ENCODE data around the gene PPA1.

PPA1 gene

DNA sequence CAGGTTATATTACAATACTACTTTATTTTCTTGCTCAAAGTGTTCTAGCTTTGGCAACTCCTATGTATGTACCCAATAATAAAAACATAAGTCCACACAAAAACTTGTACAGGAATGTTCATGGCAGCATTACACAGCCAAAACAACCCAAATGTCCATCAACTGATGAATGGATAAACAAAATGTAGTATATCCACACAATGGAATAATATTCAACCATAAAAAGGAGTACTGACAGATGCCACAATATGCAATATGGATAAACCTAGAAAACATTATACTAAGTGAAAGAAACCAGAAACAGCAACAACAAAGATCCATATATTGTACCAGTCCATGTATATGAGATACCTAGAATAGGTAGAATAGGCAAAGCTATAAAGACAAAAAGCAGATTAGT, 21.0 kb downstream of the PPA1 start:
- H3K27me3 ChIP-seq = no peaks in the 10 kb centered on the region
- TF ChIP-seq, protein P1, sequence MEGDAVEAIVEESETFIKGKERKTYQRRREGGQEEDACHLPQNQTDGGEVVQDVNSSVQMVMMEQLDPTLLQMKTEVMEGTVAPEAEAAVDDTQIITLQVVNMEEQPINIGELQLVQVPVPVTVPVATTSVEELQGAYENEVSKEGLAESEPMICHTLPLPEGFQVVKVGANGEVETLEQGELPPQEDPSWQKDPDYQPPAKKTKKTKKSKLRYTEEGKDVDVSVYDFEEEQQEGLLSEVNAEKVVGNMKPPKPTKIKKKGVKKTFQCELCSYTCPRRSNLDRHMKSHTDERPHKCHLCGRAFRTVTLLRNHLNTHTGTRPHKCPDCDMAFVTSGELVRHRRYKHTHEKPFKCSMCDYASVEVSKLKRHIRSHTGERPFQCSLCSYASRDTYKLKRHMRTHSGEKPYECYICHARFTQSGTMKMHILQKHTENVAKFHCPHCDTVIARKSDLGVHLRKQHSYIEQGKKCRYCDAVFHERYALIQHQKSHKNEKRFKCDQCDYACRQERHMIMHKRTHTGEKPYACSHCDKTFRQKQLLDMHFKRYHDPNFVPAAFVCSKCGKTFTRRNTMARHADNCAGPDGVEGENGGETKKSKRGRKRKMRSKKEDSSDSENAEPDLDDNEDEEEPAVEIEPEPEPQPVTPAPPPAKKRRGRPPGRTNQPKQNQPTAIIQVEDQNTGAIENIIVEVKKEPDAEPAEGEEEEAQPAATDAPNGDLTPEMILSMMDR (IDR thresholded peaks at IDR 0.05) = no peak
- H3K27ac ChIP-seq = no peak overlapping the region
- peaks cover 5% of the 10 kb centered on the region for H3K36me3 ChIP-seq
- H3K4me1 ChIP-seq (ENCODE audit: control insufficient read depth in 1 of 2, insufficient read depth in 1 of 2, low read depth in 1 of 2, low read length in 1 of 2) = peaks cover 10 to 13% of the 10 kb centered on the region in 2 experiments
- H3K4me3 ChIP-seq (ENCODE audit: low read depth in 1 of 2, low read length in 1 of 2) = no peak overlapping the region
- no peaks in the 10 kb centered on the region for H3K9me3 ChIP-seq

GRCh38 chr10:70206762-70207161, 26.5 kb downstream of the PPA1 start:
- Histone ChIP-seq H3K9me3 (no peaks in the 10 kb centered on the region), H3K4me3 (ENCODE audit: low read depth in 1 of 2, low read length in 1 of 2) (no peak overlapping the region), H3K27ac (no peak overlapping the region), H3K36me3 (peaks cover 5% of the 10 kb centered on the region), H3K27me3 (no peaks in the 10 kb centered on the region), H3K4me1 (ENCODE audit: control insufficient read depth in 1 of 2, insufficient read depth in 1 of 2, low read depth in 1 of 2, low read length in 1 of 2) (peaks cover 0 to 5% of the 10 kb centered on the region in 2 experiments)
- TF ChIP-seq, protein P1 (IDR thresholded peaks at IDR 0.05) = no peak

DNA sequence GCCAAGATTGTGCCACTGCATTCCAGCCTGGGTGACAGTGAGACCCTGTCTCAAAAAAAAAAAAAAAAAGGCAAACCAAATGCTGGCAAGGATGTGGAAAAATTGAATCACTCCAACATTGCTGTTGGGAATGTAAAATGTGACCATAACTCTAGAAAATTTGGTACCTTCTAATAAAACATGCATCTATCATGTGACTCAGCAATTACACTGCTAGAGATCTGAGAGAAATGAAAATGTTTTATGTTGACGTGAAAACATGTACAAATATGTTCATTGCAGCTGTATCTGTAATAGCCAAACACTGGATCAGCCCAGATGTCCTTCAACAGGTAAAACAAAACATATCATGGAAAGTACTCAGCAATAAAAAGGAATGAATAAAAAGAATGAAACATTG, 32.1 kb downstream of the PPA1 start:
- Histone ChIP-seq H3K36me3 (no peaks in the 10 kb centered on the region), H3K27ac (no peak overlapping the region), H3K9me3 (no peaks in the 10 kb centered on the region), H3K27me3 (no peaks in the 10 kb centered on the region), H3K4me3 (ENCODE audit: low read depth in 1 of 2, low read length in 1 of 2) (no peak overlapping the region), H3K4me1 (ENCODE audit: control insufficient read depth in 1 of 2, insufficient read depth in 1 of 2, low read depth in 1 of 2, low read length in 1 of 2) (peaks cover 0 to 5% of the 10 kb centered on the region in 2 experiments)
- TF ChIP-seq, protein P1 (IDR thresholded peaks at IDR 0.05) = no peak

DNA sequence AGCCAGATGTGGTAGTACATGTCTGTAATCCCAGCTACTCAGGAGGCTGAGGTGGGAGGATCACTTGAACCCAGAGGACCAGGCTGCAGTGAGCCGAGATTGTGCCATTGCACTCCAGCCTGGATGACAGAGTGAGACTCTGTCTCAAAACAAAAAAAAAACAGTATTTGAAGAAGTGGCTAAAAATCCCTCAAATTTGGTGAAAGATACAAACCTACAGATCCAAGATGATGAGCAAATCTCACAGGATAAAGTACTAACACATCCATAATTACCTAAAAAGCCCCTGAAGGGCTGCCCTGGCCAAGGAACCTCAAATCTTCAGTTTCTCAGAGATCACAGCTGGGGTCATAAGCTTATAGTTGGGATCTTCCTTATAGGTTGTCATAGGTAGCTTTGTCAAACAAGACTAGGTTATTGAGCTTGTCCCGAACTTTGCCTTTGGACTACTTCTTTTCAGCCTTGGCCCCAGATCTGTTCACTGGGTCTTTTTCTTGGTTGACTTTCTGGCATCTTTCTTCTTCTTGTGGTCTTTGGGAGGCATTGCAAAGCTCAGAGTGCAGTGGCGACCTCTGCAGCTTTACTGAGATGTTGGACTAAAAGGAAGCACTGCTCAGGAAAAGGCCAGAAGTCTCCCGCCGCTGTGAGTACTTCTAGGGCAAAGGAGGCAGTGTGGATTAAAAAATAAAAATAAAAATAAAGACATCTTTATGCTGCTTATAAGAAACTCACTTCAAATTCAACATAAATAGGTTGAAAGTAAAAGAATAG, 34.3 kb downstream of the PPA1 start:
- Histone ChIP-seq H3K4me1 (ENCODE audit: control insufficient read depth in 1 of 2, insufficient read depth in 1 of 2, low read depth in 1 of 2, low read length in 1 of 2) (no peaks in the 10 kb centered on the region), H3K9me3 (no peaks in the 10 kb centered on the region), H3K36me3 (no peaks in the 10 kb centered on the region), H3K27ac (no peak overlapping the region), H3K27me3 (no peaks in the 10 kb centered on the region), H3K4me3 (ENCODE audit: low read depth in 1 of 2, low read length in 1 of 2) (no peak overlapping the region)
- TF ChIP-seq, protein P1 (IDR thresholded peaks at IDR 0.05) = no peak

DNA sequence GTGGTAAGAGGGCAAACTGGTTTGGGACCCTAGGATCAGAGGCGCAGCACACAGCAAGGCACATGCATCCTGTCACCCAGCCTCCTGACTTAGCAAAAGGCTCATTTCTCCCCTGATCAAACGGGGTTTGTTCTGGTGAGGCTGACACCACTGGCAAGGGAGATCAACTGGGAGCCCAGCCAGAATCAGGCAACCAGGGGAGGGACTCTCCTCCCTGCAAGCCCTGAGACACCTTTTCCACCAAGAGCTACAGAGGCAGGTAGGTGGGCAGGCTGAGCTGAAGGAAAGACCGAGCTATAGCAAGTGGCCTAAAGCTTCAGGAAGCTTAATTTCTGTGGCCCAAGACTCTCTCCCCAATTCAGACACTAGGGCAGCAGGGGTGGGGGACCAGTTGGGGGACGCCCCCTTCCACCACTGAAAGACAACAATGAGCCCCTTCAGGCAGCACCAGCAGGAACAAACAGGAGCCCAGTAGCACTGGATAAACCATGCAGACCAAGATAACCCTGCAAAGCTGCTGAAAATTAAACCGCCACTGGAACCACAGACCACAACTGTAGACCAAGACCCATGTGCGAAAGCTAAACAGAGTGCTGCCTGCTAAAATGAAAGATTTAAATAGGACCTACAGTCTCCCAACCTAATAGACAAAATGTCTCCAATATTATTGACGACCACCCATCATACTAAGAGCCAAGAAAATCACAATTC, 35.8 kb downstream of the PPA1 start:
- Histone ChIP-seq H3K27me3 (no peaks in the 10 kb centered on the region), H3K4me1 (ENCODE audit: control insufficient read depth in 1 of 2, insufficient read depth in 1 of 2, low read depth in 1 of 2, low read length in 1 of 2) (peaks cover 4% of the 10 kb centered on the region in 2 experiments), H3K27ac (no peak overlapping the region), H3K4me3 (ENCODE audit: low read depth in 1 of 2, low read length in 1 of 2) (no peak overlapping the region), H3K36me3 (no peaks in the 10 kb centered on the region), H3K9me3 (no peaks in the 10 kb centered on the region)
- TF ChIP-seq, protein P1 (IDR thresholded peaks at IDR 0.05) = no peak

Measured in neutrophil (primary cell).